Activated naive CD4-positive, alpha-beta T cell treated with anti-CD3 and anti-CD28 coated beads for 36 hours (primary cell): ENCODE data around the gene MXD4. TPM values are rescaled to one million over a fixed set of nuclear protein-coding genes. Genes with fewer than 3 reads are reported as not detected.

Source experiments
- CTCF ChIA-PET: fragments of 350-600 bp; sonication (Branson Sonifier 250); formaldehyde crosslinking; loops from one replicate; lab custom pipeline; 2021; ENCODE audit warnings: antibody characterized with exemption; lab: Charles Lee
- DNase-seq: peaks from one replicate; pipeline ENCODE4 v3.0.0-alpha.2; 2020
- H3K27ac Mint-ChIP-seq: one replicate; pipeline ENCODE4 v1.8.0; 2021; ENCODE audit warnings: mild to moderate bottlenecking, mixed read lengths
- H3K27me3 Mint-ChIP-seq: one replicate; pipeline ENCODE4 v1.8.0; 2021; ENCODE audit warnings: low read depth, mixed read lengths
- H3K36me3 Mint-ChIP-seq: one replicate; pipeline ENCODE4 v1.8.0; 2021; ENCODE audit warnings: low read depth, mixed read lengths
- H3K4me1 Mint-ChIP-seq: one replicate; pipeline ENCODE4 v1.8.0; 2021; ENCODE audit warnings: low read depth, mixed read lengths
- H3K4me3 Mint-ChIP-seq: one replicate; pipeline ENCODE4 v1.8.0; 2021; ENCODE audit warnings: mild to moderate bottlenecking, moderate library complexity, mixed read lengths
- H3K9me3 Mint-ChIP-seq: one replicate; pipeline ENCODE4 v1.8.0; 2021; ENCODE audit warnings: mixed read lengths
- intact Hi-C: fragments of 100-400 bp; cut with micrococcal nuclease; formaldehyde crosslinking; loops from one replicate; pipeline ENCODE4 v1.15.1; 2023
- total RNA-seq, 2 experiments: library from RNA; stranded (reverse); gene quantifications; one replicate each; pipeline ENCODE4 v1.2.3, GENCODE V29; 2021

MXD4 gene, protein sequence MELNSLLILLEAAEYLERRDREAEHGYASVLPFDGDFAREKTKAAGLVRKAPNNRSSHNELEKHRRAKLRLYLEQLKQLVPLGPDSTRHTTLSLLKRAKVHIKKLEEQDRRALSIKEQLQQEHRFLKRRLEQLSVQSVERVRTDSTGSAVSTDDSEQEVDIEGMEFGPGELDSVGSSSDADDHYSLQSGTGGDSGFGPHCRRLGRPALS
- 1 to 10 TPM; 2.3 to 2.7 TPM for total RNA-seq

GRCh38 chr4:2261853-2262144 is at the start of gene MXD4:
MXD4 (minus strand) TSS chr4:2262109; CDS start chr4:2261980, 129 bp downstream.
- Mint-ChIP-seq H3K9me3 (no peaks in the 10 kb centered on the region), H3K4me1 (peaks cover 2% of the 10 kb centered on the region), H3K4me3 (peak within 1 kb of the TSS; percentile 69), H3K27ac (no peak within 1 kb of the TSS), H3K36me3 (no peaks in the 10 kb centered on the region), H3K27me3 (no peaks in the 10 kb centered on the region)
- intact Hi-C loops: loop anchor here (1.0 to 2.0 kb wide), 10 partner anchors 19 to 702 kb away; partner anchors contain the start of genes CFAP99, FAM193A, GRK4 and HAUS3
- CTCF ChIA-PET: interaction anchor here (0.7 to 1.1 kb wide), 4 partner anchors 29 to 44 kb away, joined by 3 to 5 read pairs (median 4); no protein-coding TSS in a partner anchor
- DNase-seq: no peak

GRCh38 chr4:2306773-2307410 is 45.0 kb upstream of the MXD4 start:
- Mint-ChIP-seq H3K27ac (no peak overlapping the region), H3K27me3 (no peaks in the 10 kb centered on the region), H3K4me3 (no peak overlapping the region), H3K9me3 (peaks cover 8% of the 10 kb centered on the region), H3K36me3 (peaks cover 4% of the 10 kb centered on the region), H3K4me1 (no peaks in the 10 kb centered on the region)
- intact Hi-C loops: no loop called here
- DNase-seq: no peak
- CTCF ChIA-PET: no interaction called here

- H3K27me3 Mint-ChIP-seq: no peaks in the 10 kb centered on the region
- peaks cover 8% of the 10 kb centered on the region for H3K9me3 Mint-ChIP-seq
- CTCF ChIA-PET: no interaction called here
- H3K4me3 Mint-ChIP-seq: no peak overlapping the region
- H3K36me3 Mint-ChIP-seq: peaks cover 4% of the 10 kb centered on the region
- DNase-seq: no peak
- no peak overlapping the region for H3K27ac Mint-ChIP-seq
- intact Hi-C loops: no loop called here
- no peaks in the 10 kb centered on the region for H3K4me1 Mint-ChIP-seq
Observed at GRCh38 chr4:2305766-2306501, 44.0 kb upstream of the MXD4 start.

- no peak overlapping the region for H3K27ac Mint-ChIP-seq
- no peak for DNase-seq
- H3K4me1 Mint-ChIP-seq: no peaks in the 10 kb centered on the region
- no peak overlapping the region for H3K4me3 Mint-ChIP-seq
- peaks cover 8% of the 10 kb centered on the region for H3K9me3 Mint-ChIP-seq
- CTCF ChIA-PET: no interaction called here
- H3K27me3 Mint-ChIP-seq: no peaks in the 10 kb centered on the region
- peaks cover 3% of the 10 kb centered on the region for H3K36me3 Mint-ChIP-seq
- intact Hi-C loops: no loop called here
Observed at GRCh38 chr4:2304877-2305561, 43.1 kb upstream of the MXD4 start.

GRCh38 chr4:2304321-2304876 is 42.5 kb upstream of the MXD4 start:
- intact Hi-C loops: no loop called here
- no peak overlapping the region for H3K27ac Mint-ChIP-seq
- peaks cover 5% of the 10 kb centered on the region for H3K9me3 Mint-ChIP-seq
- peaks cover 2% of the 10 kb centered on the region for H3K36me3 Mint-ChIP-seq
- CTCF ChIA-PET: no interaction called here
- no peak for DNase-seq
- no peaks in the 10 kb centered on the region for H3K27me3 Mint-ChIP-seq
- no peaks in the 10 kb centered on the region for H3K4me1 Mint-ChIP-seq
- H3K4me3 Mint-ChIP-seq: no peak overlapping the region

DNA sequence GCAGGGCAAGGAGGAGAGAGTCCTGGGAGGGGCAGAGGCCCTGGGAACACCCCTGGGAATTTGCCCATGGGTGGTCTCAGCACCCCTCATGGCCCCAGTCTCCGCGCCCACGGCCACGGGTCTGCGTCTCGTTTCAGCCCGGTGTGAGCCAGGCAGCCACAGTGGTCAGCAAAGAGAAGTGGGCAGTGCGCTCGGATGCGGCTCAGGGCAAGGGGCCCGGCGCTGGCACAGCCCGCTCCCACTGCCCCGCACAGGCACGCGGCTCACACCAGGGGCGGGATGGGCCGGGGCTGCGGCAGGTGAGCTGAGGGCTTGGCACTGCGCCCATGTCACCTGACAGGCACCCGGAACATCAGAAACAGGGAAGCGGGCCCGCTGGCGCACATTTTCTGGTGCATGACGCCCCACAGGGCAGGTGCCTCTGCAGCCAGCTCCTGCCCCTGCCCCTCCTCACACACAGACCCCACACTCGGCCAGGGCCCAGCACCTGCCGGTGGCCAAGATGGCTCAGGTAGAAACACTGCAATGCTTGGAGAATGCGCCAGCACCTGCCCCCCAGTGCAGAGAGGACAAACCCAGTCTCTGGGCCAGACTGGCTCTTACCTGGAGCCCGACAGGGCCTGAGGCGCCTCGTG is 41.9 kb upstream of the MXD4 start:
- no peaks in the 10 kb centered on the region for H3K27me3 Mint-ChIP-seq
- H3K27ac Mint-ChIP-seq: no peak overlapping the region
- intact Hi-C loops: no loop called here
- DNase-seq: no peak
- no peak overlapping the region for H3K4me3 Mint-ChIP-seq
- no peaks in the 10 kb centered on the region for H3K4me1 Mint-ChIP-seq
- H3K9me3 Mint-ChIP-seq: peaks cover 5% of the 10 kb centered on the region
- CTCF ChIA-PET: no interaction called here
- H3K36me3 Mint-ChIP-seq: peaks cover 1% of the 10 kb centered on the region

- Mint-ChIP-seq H3K27me3 (no peaks in the 10 kb centered on the region), H3K36me3 (peaks cover 1% of the 10 kb centered on the region), H3K27ac (no peak overlapping the region), H3K4me1 (no peaks in the 10 kb centered on the region), H3K4me3 (no peak overlapping the region), H3K9me3 (peaks cover 5% of the 10 kb centered on the region)
- CTCF ChIA-PET: no interaction called here
- intact Hi-C loops: no loop called here
- DNase-seq: no peak
Observed at GRCh38 chr4:2303121-2303685, 41.3 kb upstream of the MXD4 start.

DNA sequence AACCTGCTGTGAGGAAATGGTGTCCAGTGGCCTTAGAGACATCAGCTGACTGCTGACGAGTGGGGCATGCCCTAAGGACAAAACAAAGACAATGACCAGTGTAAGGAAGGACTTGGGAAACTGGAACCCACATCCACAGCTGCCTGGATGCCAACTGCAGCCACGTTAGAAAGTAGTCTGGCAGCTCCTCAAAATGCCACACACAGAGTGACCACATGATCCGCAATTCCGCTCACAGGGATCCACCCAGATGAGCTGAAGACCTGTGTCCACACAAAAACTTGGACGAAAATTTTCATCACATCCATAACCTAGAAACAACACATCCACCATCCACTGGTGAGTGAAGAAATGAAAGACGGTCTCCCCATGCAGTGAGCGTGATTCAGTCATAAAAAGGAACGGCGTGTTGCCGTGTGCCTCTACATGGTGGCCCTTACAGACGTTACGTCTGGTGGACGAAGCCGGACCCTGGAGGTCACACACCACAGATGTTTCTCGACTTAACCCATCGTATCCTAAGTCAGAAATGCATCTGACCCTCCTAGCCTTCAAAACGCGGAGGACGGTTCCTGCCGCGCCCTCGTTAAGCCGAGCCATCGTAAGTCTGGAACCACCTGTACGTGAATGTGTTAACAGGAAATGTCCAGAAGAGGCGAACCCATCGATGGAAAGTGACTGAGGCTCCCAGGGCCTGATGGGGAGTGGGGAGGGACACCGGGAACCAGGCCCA is 40.6 kb upstream of the MXD4 start:
- Mint-ChIP-seq H3K4me1 (peaks cover 5% of the 10 kb centered on the region), H3K27ac (no peak overlapping the region), H3K9me3 (peaks cover 5% of the 10 kb centered on the region), H3K27me3 (no peaks in the 10 kb centered on the region), H3K36me3 (no peaks in the 10 kb centered on the region), H3K4me3 (no peak overlapping the region)
- CTCF ChIA-PET: no interaction called here
- intact Hi-C loops: no loop called here
- no peak for DNase-seq

- Mint-ChIP-seq H3K4me1 (peaks cover 7% of the 10 kb centered on the region), H3K27ac (no peak overlapping the region), H3K27me3 (no peaks in the 10 kb centered on the region), H3K36me3 (no peaks in the 10 kb centered on the region), H3K9me3 (peaks cover 2% of the 10 kb centered on the region), H3K4me3 (no peak overlapping the region)
- intact Hi-C loops: no loop called here
- CTCF ChIA-PET: no interaction called here
- no peak for DNase-seq
Observed at GRCh38 chr4:2301806-2302205, 39.9 kb upstream of the MXD4 start.

DNA sequence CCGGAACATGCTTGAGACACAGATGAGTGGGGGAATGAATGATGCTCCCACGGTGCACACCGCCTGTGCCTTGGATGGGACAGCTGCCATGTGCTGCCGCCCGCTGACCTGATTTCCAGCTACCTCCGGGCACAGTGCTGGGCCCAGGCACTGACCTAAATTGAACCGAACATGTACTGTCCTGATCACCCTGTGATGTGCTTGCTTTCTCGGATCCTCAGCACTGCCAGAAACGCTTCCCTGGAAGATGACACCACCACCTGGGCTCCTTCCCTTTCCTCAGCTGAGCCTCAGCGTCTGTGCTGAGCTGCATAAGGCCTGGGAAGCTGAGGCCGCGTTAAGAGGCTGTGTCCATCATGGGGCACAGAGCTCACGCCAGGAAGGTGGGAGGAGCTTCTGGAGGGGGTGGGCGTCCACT is 39.3 kb upstream of the MXD4 start:
- no peaks in the 10 kb centered on the region for H3K36me3 Mint-ChIP-seq
- no peak overlapping the region for H3K4me3 Mint-ChIP-seq
- no peaks in the 10 kb centered on the region for H3K27me3 Mint-ChIP-seq
- no peaks in the 10 kb centered on the region for H3K9me3 Mint-ChIP-seq
- H3K27ac Mint-ChIP-seq: no peak overlapping the region
- peaks cover 10% of the 10 kb centered on the region for H3K4me1 Mint-ChIP-seq
- intact Hi-C loops: no loop called here
- no peak for DNase-seq
- CTCF ChIA-PET: no interaction called here

DNA sequence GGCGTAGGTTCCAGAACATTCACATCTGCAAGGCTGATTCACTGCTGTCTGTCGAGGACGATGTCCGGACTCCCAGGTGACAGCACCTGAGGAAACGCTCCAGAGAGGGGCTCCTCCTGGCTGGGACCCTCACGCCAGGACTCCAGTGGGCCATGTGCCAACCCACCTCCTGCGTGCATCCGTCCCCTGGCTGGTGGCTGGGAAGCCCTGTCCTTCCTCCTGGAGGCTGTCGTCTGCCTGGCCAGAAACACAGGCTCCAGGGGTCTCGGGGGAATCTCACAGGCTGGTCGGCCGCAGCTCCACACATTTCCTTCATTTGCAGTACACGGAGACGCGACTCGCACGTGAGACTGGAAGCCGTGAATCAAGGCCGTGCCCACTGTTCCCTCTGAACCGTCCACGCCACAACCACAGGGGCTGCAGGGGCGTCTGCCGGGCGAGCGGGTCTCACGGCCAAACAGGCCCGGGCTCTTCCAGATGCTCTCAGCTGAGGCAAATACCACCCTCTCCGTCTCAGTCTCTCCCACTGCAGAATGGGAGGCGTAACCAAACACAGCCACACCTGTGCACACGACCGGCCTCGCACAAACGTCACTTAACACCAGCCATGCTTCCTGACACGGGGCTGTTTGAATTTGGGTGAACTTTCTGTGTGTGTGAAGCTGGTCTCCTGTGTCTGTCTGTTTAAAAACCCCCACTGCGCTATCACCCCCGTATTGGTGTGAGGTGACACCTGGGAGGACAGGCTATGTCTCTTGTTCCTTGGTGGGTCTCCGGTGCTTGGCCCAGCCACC is 38.7 kb upstream of the MXD4 start:
- DNase-seq: no peak
- H3K4me1 Mint-ChIP-seq: peaks cover 13% of the 10 kb centered on the region
- no peaks in the 10 kb centered on the region for H3K36me3 Mint-ChIP-seq
- no peak overlapping the region for H3K4me3 Mint-ChIP-seq
- CTCF ChIA-PET: no interaction called here
- H3K27me3 Mint-ChIP-seq: no peaks in the 10 kb centered on the region
- no peaks in the 10 kb centered on the region for H3K9me3 Mint-ChIP-seq
- no peak overlapping the region for H3K27ac Mint-ChIP-seq
- intact Hi-C loops: no loop called here
